ENCODE data around the gene C1QA.
A peak's percentile ranks its signal among the peaks of the same experiment; 100 is the strongest.

The C1QA gene

DNA sequence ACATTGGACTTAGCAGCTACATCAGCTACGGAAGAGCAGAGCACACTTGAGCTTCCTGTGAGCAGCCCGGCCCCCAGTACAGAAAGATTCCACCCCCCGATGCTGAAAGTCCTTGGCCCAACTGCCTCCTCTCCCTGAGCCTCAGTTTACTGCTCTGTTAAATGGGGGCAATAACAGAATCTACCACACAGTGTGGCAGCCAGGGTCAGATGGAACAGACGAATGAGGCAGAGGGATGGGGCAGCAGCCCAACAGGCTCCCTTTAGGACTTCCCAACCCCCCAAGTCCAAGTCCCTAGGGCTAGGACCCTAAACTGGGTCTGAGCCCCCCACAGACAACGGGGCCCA lies 22.9 kb upstream of the C1QA start:
- DNase-seq, result no peak

DNA sequence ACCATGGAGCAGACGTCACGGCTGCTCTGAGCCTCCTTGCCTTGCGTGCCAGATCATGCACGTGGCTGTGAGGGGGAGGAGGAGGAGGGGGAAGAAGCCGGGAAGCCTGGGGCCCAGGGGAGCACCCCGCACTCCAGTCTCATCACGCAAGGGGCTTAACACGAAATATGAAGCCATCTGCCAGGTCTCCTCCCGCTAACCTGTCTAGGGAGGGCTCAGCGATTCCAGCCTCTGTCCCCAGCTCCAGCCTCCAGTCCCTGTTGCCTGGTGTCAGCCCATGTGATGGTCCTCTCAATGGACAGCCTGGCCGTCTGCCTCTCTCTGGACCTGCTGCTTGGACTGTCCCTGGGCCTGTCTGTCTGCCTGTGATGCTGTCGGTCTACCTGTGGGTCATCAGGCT lies 22.5 kb upstream of the C1QA start:
- no peak for DNase-seq

DNA sequence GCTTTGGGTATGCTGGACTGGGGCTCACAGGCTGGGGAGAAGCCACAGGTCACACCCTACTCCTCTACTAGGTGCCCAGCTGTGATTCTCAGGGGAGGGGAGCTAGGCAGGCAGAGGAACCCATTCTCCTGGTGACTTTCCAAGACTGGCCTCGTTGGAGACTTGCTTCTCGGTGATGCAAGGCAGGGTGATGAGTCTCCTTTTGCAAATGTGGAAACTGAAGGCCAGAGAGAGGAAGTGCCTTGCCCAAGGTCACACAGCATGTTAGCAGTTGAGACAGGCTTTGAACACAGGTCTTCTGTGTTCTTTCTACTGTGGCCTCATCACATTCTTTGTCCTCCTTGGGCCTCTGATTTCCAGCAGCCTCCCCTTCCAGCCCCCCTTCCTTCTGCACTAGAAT lies 20.5 kb upstream of the C1QA start:
- DNase-seq, result no peak

DNA sequence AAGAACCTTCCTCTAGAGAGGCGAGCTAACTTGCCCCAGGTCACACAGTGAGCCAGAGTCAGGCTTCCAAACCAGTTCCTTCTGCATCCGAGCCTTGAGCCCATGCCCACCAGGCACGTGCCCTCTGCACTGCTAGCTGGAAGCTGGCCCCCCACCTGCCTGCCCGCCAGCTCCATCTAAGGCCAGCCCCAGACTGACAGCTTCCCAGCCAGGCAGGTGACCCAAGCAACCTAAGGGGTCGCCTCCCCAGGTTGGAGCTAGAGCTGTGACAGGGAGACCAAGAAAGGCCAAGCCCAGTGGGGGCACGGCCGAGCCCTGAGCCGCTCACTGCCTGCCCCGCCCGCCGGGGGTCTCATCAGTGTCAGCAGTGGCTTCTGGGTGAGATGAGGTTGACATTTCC lies 19.9 kb upstream of the C1QA start:
- DNase-seq, result no peak

DNA sequence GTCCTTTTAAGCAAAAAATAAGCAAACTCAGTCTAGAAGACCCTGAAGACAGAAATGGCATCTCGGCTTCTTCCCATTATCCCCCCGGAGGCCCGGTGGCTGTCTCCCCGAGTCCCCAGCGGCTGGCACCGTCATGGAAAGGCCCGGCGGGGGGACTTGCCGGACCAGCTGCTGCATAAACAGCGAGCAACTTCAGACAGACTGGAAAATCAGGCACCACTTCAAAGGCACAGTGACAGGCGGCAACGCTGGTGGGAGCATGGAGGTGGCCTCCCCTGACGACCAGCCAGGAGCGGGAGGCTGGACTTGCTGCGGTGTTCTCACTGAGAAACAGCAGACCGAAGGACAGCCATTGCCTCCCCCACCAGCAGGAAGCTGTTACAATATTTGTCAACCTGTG lies 18.4 kb upstream of the C1QA start:
- no peak for DNase-seq

DNA sequence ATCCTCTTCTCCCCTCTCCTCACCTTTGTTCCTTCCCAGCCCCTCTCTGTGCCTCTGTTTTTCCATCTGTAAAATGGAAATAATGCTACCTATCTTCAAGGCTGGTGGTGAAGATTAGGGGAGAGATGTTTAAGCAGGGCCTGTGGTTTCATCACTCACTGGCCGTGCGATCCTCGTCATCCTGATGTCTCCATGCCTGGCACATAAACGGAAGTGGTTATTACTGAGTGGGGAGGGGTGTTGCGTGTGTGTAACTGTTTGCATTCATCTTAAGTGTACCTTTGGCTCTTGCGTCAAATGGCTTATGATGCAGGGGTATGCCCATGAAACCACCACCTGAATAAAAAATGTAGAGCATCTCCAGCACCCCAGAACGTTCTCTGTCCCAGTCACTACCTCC lies 17.2 kb upstream of the C1QA start:
- DNase-seq, result no peak

DNA sequence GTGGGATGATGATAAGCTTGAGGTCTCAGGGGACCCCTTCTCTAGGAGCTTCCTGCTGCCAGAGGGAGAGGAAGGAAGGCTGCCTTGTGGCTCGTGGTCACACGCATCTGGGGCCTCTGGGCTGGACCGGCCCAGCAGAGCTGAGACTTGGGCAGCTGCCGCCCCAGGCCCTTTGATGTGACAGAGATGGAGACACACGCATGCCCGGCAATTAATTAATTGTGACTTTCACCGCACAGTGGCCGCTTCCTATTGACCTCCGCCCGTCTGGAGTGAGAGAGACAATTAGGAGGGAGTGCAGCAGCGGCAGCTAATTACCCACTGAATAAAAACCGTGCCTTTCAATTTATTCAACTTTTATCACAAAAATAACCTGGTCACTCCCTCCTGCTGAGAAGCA lies 16.6 kb upstream of the C1QA start:
- no peak for DNase-seq

DNA sequence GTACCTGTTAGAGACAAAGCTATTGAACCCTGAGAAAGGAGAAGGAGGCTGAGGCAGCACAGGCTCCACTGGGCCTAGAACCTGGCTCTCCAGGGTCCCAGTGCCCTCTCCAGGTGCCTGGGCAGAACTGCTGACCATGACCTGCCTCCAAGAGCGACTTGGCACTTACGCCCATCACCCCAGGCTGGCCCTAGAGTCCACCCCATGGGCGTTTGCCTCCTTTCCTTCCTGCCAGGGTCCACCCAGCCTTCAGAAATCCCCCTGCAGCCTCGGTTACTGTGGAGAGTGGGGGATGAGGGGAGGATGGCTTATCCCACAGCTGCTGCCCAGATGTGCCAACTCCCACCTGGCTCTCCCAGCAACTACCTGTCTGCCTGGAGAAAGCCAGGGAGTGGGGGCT lies 14.7 kb upstream of the C1QA start:
- DNase-seq, result no peak

DNA sequence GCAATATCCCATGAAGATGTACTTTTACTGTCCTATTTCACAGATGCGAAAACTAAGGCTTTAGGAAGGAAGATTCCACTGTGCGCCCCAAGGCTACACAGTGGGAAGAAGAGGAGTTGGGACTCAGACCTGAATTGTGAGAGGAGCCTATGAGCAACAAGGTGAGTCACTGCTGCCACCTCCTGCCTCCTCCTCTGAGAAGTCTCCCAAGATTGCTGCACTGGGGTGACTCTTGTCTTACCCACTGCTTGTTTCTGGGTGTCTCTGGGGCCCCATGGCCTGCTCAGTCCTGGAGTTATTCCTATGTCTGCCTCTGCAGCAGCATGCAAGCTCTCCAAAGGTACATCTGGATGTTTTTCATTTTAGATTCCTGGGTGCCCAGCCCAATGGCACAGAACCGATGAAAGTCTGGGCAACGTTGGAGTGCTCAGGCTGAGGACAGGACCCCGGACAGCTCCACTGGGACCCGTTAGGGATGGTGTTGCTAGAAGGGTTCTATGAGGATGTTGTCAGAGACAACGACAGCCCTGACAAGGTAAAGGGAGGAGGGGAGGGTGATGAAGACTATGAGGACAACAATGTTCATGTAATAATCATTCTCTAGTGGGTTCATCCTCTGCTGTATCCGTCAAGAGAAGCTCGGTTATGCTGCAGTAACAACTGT lies 11.0 kb upstream of the C1QA start:
- DNase-seq, result no peak

DNA sequence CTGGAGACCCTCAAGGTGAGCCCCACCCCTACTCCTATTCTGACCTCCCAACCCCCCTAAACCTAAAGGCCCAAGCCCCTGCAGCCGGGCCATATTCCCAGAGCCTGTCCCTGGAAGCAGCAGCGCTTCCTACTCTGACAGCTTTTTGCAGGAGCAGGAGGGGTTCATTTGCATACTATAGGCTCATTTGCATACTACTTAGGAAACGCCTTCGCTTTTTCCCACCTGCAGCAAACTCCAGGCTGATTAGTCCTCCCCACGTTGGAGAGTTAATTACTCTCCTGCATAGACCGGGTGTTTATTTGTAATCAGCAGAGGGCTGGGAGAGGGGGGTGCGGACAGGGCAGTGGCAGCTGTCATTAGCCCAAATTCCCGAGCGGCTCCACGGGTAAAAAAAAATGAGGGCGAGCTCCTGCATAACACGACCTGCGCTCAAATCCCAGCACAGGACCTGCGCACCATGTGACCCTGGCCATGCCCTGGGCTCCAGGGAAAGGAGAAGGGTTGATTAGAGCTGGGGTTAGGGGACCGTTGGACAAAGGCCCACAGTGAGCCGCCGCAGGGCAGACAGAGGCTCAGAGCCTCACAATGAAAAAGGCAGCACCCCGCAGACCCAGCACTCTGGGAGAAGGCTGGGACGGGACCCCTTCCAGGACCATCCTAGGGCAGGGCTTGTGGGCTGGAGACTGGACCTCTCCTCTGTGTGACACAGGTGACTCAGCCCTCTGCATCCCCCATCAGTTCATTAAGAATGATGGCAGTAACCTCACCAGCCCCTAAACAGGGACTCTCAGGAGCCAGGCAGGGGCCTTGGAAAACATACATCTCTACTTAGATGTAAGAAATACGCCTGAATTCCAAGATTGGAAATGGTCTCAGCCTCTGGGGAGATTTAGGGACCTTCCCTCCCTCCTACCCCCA lies 9.9 kb upstream of the C1QA start:
- DNase-seq, result no peak

DNA sequence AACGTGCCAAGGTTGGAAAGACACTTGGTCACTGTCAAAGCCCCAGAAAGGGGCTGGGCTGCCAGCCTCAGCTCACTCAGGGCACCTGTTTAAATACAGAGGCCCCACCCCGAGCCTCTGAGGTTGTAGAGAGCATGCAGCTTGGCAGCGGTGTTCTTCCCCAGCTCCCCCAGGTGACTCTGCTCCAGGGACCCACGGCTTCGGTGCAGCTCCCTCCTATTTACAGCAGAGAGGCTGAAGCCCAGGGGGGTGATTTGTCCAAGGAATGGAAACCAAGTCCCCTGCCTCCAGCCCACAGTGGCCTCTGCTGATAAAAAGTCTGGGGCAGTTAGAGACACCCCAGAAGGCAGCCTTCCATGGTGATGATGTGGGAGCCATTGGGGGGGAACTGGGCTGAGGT lies 9.1 kb upstream of the C1QA start:
- DNase-seq, result no peak

DNA sequence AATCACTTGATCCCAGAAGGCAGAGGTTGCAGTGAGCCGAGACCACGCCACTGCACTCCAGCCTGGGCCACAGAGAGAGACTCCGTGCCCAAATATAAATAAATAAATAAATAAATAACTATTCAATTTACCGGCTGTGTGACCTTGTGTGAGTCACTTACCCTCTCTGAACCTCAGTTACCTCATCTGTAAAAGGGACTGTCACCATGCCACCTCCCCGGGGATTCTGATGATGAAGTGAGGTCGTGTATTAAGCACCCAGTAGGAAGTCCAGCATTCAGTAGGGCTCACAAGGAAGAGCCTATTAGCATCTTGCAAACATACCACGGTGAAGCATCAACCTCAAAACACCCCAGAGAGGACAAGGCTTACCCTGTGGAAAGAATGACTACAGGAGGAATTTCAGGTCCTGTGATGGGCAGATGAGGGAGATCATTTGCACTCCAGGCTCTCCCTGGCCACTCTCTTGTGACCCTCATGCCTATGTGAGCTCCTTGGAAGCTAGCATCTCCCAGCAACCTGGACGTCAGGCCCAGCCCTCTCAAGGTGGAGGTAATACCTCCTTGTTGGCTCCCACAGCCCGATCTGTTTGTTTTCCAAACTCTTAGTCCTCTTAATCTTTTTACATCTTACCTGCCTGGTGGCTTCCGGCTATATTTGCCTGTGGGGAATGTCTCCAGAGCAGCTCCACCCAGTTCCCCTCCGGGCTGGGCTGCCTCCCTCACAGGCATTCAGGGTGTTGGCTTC lies 7.6 kb upstream of the C1QA start:
- DNase-seq, result no peak

DNA sequence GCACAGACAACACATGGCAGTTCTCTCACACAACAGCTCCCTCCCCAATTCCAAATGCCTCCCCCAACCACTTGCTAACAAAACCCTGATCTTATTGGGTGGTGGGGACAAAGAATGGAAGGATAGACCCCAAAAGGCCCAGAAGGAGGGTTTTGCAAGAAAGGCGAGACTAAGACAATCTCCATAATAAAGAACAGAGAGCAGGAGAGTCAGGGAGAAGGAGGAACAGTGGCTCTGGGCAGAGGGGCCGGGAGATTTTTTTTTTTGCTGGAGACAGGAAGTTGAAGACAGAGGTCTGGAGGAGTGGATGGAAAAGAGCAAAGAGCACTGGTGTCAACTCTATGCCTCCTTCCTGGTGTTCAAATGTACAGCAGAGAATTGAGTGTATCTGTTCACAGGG lies 6.5 kb upstream of the C1QA start:
- DNase-seq, result no peak

DNA sequence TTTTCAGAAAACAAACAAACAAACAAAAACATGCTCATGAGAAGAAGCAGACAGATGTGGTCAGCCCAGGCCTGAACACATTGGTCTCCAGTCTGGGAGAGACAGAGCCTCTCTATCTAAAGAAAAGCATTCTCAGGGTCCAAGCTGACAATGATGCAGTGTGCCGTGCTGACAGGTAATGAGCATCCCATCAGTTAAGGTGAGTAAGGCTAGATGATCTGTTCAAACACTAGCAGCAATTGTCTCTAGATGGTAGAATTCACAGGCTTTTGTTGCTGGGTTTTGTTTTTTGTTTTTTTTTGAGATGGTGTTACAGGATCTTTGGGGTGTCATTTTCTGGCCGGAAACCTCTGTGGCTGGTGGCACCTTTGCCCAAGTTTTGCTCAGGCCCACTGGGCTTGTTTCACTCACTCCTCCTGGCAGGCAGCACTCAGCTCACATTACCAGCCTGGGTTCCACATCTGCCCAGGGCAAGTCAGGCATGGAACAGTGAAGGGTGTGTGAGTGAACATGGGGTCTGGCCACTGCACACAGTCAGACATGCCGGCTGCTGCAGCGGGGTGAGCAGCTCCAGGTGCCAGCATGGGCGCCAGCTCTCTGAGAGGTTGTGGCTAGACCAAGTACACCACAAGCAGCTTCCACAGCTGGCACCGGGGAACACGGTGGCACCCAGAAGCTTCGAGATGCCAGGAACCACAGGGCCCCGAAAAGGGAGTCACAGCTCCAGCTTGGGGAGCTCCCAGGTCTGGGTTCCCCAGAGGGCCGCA lies 2.5 kb upstream of the C1QA start:
- DNase-seq, result no peak

DNA sequence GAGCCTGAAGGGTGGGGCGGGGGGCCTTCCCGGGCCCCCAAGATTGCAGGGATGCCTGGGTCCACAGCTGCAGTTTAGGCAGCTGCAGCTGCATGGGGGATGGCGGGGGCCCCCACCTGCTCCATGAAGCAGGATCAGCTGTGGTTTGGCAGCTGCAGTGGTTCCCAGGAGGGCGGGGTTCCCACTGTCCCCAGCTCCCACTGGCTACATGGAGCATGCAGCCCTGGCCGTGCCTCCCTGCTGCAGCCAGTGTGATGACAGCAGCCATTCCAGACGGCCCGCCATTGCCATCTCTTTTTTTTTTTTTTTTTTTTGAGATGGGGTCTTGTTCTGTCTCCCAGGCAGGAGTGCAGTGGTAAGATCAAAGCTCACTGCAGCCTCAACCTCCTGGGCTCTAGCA lies 992 bp upstream of the C1QA start:
- no peak for DNase-seq

DNA sequence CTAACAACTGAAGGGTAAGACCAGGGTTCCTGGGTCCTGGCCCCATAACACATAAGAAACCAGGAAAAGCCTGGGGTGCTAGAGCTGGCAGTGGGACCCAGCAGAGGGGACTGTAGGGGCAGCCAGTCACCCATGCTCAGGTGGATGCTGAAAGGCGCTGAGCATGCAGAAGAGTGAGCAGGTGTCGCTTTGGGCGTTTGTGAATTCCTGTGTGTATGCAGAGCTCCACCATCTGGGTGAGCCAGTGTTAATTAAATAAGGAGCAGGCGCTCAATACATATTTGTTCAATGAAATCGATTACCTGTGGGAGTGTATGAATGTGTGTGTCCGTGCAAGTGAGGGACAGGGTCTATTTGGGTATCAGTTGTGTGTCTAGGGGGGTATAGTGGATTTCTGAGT lies 499 bp downstream of the C1QA start:
- no peak for DNase-seq

DNA sequence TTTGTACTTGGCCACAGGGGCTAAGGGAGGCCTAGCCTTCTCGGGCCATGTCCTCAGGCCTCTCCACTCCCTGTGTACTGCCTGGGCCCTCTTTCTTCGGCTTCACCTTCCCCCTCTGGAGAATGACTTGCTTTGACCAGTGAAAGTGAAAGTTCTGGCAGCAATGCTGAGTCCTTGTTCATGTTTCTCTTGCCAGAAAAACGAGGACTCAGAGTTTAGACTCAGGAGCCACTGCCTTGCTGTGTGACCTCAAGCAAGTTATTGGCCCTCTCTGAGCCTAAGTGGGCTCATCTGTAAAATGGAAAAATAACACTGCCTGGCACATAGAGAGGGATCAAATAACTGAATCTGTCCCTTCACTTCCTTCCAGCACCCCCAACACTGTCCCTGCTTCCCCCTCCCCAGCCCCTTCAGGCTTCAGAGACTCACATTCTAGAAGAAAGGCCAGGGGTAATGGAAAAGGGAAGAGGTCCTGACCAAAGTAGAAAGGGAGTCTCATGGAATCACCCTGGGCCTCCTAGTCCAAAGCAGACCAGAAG lies 1.5 kb downstream of the C1QA start:
- no peak for DNase-seq

DNA sequence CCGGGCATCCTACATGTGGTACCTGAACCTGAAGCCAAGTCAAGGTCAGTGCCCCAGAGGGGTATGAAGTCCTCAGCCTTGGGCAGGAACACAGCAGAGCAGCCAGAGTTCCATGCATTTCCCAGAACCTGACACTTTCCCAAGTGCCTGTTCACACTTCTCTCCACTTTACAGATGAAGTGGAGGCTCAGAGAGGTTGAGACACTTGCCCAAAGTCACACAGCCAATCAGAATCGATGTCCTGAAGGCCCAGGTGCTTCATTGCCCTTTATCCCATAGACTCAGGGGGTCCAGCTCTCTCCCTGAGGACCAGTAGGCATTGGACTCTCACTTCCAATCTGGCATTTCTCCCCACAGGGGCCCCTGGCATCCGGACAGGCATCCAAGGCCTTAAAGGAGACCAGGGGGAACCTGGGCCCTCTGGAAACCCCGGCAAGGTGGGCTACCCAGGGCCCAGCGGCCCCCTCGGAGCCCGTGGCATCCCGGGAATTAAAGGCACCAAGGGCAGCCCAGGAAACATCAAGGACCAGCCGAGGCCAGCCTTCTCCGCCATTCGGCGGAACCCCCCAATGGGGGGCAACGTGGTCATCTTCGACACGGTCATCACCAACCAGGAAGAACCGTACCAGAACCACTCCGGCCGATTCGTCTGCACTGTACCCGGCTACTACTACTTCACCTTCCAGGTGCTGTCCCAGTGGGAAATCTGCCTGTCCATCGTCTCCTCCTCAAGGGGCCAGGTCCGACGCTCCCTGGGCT lies 2.2 kb downstream of the C1QA start:
- DNase-seq, result no peak

DNA sequence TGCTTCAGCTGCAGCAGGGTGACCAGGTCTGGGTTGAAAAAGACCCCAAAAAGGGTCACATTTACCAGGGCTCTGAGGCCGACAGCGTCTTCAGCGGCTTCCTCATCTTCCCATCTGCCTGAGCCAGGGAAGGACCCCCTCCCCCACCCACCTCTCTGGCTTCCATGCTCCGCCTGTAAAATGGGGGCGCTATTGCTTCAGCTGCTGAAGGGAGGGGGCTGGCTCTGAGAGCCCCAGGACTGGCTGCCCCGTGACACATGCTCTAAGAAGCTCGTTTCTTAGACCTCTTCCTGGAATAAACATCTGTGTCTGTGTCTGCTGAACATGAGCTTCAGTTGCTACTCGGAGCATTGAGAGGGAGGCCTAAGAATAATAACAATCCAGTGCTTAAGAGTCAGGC lies 2.9 kb downstream of the C1QA start:
- no peak for DNase-seq

DNA sequence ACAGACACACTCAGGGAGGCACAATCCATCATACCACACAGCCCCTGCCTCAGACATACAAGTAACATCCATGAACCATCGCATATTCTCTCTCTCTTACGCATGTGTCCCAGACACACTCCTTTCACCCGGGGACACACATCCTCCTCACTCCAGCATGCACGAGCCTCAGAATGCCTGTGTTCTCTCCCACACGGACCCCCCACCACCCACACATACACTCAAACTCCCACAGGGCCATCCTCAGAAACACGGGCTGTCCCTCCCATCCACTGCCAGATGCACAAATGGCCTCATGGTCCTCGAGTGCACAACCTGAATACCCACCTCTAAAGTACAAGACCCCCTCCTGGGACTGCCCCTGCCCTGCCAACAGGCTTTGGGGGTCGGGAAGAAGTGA lies 4.8 kb downstream of the C1QA start:
- no peak for DNase-seq

DNA sequence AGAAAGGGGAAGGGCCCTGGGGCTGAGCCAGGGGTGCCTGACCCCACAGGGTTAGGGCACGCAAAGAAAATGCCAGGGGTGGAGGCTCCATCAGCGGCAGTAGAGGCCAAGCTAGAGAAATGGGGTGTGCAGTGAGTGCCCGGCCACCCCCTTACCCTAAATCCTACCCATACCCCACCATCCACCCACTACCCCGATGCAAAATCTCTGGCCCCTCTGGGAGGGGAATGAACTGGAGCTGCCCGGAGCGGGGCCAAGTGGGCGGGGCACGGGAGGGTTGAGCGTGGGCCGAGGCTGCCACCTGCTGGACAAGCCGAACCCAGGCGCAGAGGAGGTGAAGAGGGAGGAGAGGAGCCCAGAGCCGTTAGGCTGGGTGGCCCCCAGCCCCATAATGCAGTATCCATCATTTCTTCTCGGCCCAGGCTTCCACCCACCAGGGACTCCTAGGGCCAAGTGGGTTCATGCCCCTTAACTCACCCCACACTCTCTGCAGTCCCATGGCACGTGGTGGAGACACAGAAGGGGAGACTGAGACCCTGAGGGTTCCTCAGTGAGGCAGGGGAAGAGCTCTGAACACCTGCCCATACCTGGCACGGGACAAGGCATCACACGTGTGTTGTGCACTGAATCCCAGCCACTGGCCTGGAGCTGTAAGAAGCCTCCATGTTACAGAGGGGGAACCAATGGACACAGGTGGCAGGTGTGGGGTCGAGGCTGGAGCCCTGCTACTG lies 5.6 kb downstream of the C1QA start:
- peak; percentile 8 for DNase-seq

DNA sequence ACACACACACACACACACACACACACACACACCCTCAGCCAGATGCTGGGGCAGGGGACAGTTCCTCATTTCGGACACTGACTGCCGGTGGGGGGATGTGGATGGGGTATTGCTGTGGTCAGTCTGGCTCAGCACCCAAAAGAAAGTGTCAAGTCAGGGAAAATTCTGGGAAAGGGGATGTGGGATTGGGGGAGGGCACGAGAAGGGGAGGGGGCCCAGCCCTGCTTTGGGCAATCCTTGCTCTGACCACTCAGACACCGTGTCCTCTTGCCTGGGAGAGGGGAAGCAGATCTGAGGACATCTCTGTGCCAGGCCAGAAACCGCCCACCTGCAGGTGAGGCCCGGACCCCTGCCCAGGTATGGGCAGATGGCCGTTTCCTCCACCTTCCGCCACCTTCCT lies 7.0 kb downstream of the C1QA start, which contains the start of gene C1QC:
C1QC (plus strand) TSS at position 253 of the 400 bp plus-strand sequence. CDS start 391 bp downstream, outside the sequence.
- no peak for DNase-seq
